ENCODE measurements around the gene POU2F2. TPM values are rescaled to one million over a fixed set of nuclear protein-coding genes. Genes with fewer than 3 reads are reported as not detected.
"Not testable (repeated sequence)": the region's sequence is repeated elsewhere in the genome, so short reads cannot be mapped to it uniquely, and the experiment has no call there.

Gene POU2F2
- total RNA-seq, 2 experiments from 2014 or later: 43.6 to 62.8 TPM

GRCh38 chr19:42111811-42112210 is 20.4 kb downstream of the POU2F2 start:
- Mint-ChIP-seq H3K4me1 (peaks cover 45% of the 10 kb centered on the region), H3K36me3 (ENCODE audit: low read depth) (peaks cover 52% of the 10 kb centered on the region), H3K27me3 (no peaks in the 10 kb centered on the region), H3K27ac (peak overlapping the region; percentile 77), H3K4me3 (no peak overlapping the region), H3K9me3 (ENCODE audit: low read depth) (no peaks in the 10 kb centered on the region)
- intact Hi-C loops (cut with DNase I, micrococcal nuclease): no loop called here
- POLR2A ChIA-PET: no interaction called here
- ATAC-seq (no peak), DNase-seq (no peak)
- CTCF ChIA-PET: interaction anchor here (0.8 to 3.2 kb wide), 3 partner anchors 9 to 71 kb away, joined by 4 to 18 read pairs (median 8); no protein-coding TSS in a partner anchor

- no peak for DNase-seq
- Mint-ChIP-seq H3K9me3 (ENCODE audit: low read depth) (no peaks in the 10 kb centered on the region), H3K4me1 (peaks cover 45% of the 10 kb centered on the region), H3K4me3 (no peak overlapping the region), H3K36me3 (ENCODE audit: low read depth) (peaks cover 50% of the 10 kb centered on the region), H3K27ac (peak overlapping the region; percentile 77), H3K27me3 (no peaks in the 10 kb centered on the region)
- no peak for ATAC-seq
- ChIA-PET POLR2A (no interaction called here), CTCF (interaction anchor here (0.8 to 4.9 kb wide), 11 partner anchors 8 to 286 kb away, joined by 3 to 25 read pairs (median 4); partner anchors contain the start of gene POU2F2)
- intact Hi-C loops (cut with DNase I, micrococcal nuclease): no loop called here
Observed at GRCh38 chr19:42111384-42111783, 20.9 kb downstream of the POU2F2 start.

GRCh38 chr19:42110658-42111057 is 21.6 kb downstream of the POU2F2 start:
- H3K9me3 Mint-ChIP-seq (ENCODE audit: low read depth): no peaks in the 10 kb centered on the region
- H3K4me3 Mint-ChIP-seq: no peak overlapping the region
- DNase-seq (no peak), ATAC-seq (no peak)
- H3K27me3 Mint-ChIP-seq: no peaks in the 10 kb centered on the region
- ChIA-PET POLR2A (no interaction called here), CTCF (interaction anchor here (0.8 to 4.9 kb wide), 10 partner anchors 9 to 287 kb away, joined by 3 to 25 read pairs (median 4); partner anchors contain the start of gene POU2F2)
- peaks cover 49% of the 10 kb centered on the region for H3K4me1 Mint-ChIP-seq
- intact Hi-C loops (cut with DNase I, micrococcal nuclease): no loop called here
- peak overlapping the region; percentile 77 for H3K27ac Mint-ChIP-seq
- H3K36me3 Mint-ChIP-seq (ENCODE audit: low read depth): peaks cover 47% of the 10 kb centered on the region

- ATAC-seq (no peak), DNase-seq (no peak)
- no peaks in the 10 kb centered on the region for H3K27me3 Mint-ChIP-seq
- peaks cover 52% of the 10 kb centered on the region for H3K4me1 Mint-ChIP-seq
- intact Hi-C loops (cut with DNase I, micrococcal nuclease): loop anchor here (2.0 kb wide), 2 partner anchors 187 to 215 kb away; partner anchors contain the start of gene MEGF8 (in 1 of the 2)
- H3K36me3 Mint-ChIP-seq (ENCODE audit: low read depth): peaks cover 47% of the 10 kb centered on the region
- no peak overlapping the region for H3K27ac Mint-ChIP-seq
- no peak overlapping the region for H3K4me3 Mint-ChIP-seq
- ChIA-PET POLR2A (no interaction called here), CTCF (interaction anchor here (0.7 to 4.9 kb wide), 13 partner anchors 8 to 165 kb away, joined by 3 to 25 read pairs (median 4); partner anchors contain the start of gene POU2F2)
- H3K9me3 Mint-ChIP-seq (ENCODE audit: low read depth): no peaks in the 10 kb centered on the region
Observed at GRCh38 chr19:42109896-42110295, 22.4 kb downstream of the POU2F2 start.

GRCh38 chr19:42108527-42109389 is 23.5 kb downstream of the POU2F2 start:
- peaks cover 45% of the 10 kb centered on the region for H3K36me3 Mint-ChIP-seq (ENCODE audit: low read depth)
- H3K9me3 Mint-ChIP-seq (ENCODE audit: low read depth): no peaks in the 10 kb centered on the region
- no peak overlapping the region for H3K27ac Mint-ChIP-seq
- no peaks in the 10 kb centered on the region for H3K27me3 Mint-ChIP-seq
- H3K4me3 Mint-ChIP-seq: no peak overlapping the region
- POLR2A ChIA-PET: interaction anchor here (0.6 kb wide), 1 partner anchor 142 kb away, joined by 3 read pairs; no protein-coding TSS in a partner anchor
- ATAC-seq (peak; percentile 95), DNase-seq (peak; percentile 95)
- H3K4me1 Mint-ChIP-seq: peaks cover 48% of the 10 kb centered on the region
- intact Hi-C loops (cut with DNase I, micrococcal nuclease): loop anchor here (1.0 to 2.0 kb wide), 9 partner anchors 13 to 325 kb away; partner anchors contain the start of gene MEGF8 (in 2 of the 2)
- CTCF ChIA-PET: interaction anchor here (0.6 to 4.9 kb wide), 28 partner anchors 10 to 493 kb away, joined by 3 to 37 read pairs (median 4); partner anchors contain the start of gene POU2F2

GRCh38 chr19:42105368-42105767 is 26.9 kb downstream of the POU2F2 start:
- ChIA-PET POLR2A (no interaction called here), CTCF (interaction anchor here (0.6 to 1.4 kb wide), 2 partner anchors 30 to 275 kb away, joined by 3 to 4 read pairs; partner anchors contain the start of gene ZNF574)
- intact Hi-C loops (cut with DNase I, micrococcal nuclease): no loop called here
- Mint-ChIP-seq H3K4me3 (no peak overlapping the region), H3K4me1 (peaks cover 24% of the 10 kb centered on the region), H3K36me3 (ENCODE audit: low read depth) (peaks cover 32% of the 10 kb centered on the region), H3K9me3 (ENCODE audit: low read depth) (no peaks in the 10 kb centered on the region), H3K27ac (peak overlapping the region; percentile 19), H3K27me3 (no peaks in the 10 kb centered on the region)
- ATAC-seq (no peak), DNase-seq (no peak)

- ATAC-seq: no peak
- ChIA-PET CTCF (interaction anchor here (0.8 to 3.4 kb wide), 5 partner anchors 9 to 311 kb away, joined by 3 to 9 read pairs (median 3); no protein-coding TSS in a partner anchor), POLR2A (interaction anchor here (0.7 kb wide), 1 partner anchor 114 kb away, joined by 3 read pairs; no protein-coding TSS in a partner anchor)
- Mint-ChIP-seq H3K36me3 (ENCODE audit: low read depth) (peaks cover 41% of the 10 kb centered on the region), H3K9me3 (ENCODE audit: low read depth) (no peaks in the 10 kb centered on the region), H3K27me3 (no peaks in the 10 kb centered on the region), H3K27ac (no peak overlapping the region), H3K4me1 (peaks cover 19% of the 10 kb centered on the region), H3K4me3 (no peak overlapping the region)
- intact Hi-C loops (cut with DNase I, micrococcal nuclease): no loop called here
- DNase-seq: no peak
Observed at GRCh38 chr19:42102877-42103276, 29.4 kb downstream of the POU2F2 start.

GRCh38 chr19:42100241-42100640 is 32.0 kb downstream of the POU2F2 start:
- H3K9me3 Mint-ChIP-seq (ENCODE audit: low read depth); H3K27ac Mint-ChIP-seq; ATAC-seq; POLR2A ChIA-PET; intact Hi-C loops (cut with DNase I, micrococcal nuclease); DNase-seq; H3K27me3 Mint-ChIP-seq; H3K4me3 Mint-ChIP-seq; H3K4me1 Mint-ChIP-seq: not testable (repeated sequence)
- CTCF ChIA-PET: interaction anchor here (1.4 to 3.2 kb wide), 3 partner anchors 8 to 85 kb away, joined by 3 to 18 read pairs (median 5); no protein-coding TSS in a partner anchor
- H3K36me3 Mint-ChIP-seq (ENCODE audit: low read depth): peaks cover 40% of the 10 kb centered on the region

GRCh38 chr19:42099336-42099925 is 32.8 kb downstream of the POU2F2 start:
- Mint-ChIP-seq H3K4me3 (no peak overlapping the region), H3K36me3 (ENCODE audit: low read depth) (peaks cover 34% of the 10 kb centered on the region), H3K27ac (no peak overlapping the region), H3K27me3 (no peaks in the 10 kb centered on the region), H3K4me1 (peaks cover 3% of the 10 kb centered on the region), H3K9me3 (ENCODE audit: low read depth) (no peaks in the 10 kb centered on the region)
- ChIA-PET CTCF (interaction anchor here (1.4 to 3.2 kb wide), 3 partner anchors 8 to 85 kb away, joined by 3 to 18 read pairs (median 5); no protein-coding TSS in a partner anchor), POLR2A (no interaction called here)
- ATAC-seq (no peak), DNase-seq (no peak)
- intact Hi-C loops (cut with DNase I, micrococcal nuclease): no loop called here

GRCh38 chr19:42098781-42099180 is 33.5 kb downstream of the POU2F2 start:
- no peak for DNase-seq
- intact Hi-C loops (cut with DNase I, micrococcal nuclease): no loop called here
- Mint-ChIP-seq H3K36me3 (ENCODE audit: low read depth) (peaks cover 38% of the 10 kb centered on the region), H3K27me3 (no peaks in the 10 kb centered on the region), H3K9me3 (ENCODE audit: low read depth) (no peaks in the 10 kb centered on the region), H3K4me3 (no peak overlapping the region), H3K4me1 (peaks cover 3% of the 10 kb centered on the region), H3K27ac (no peak overlapping the region)
- CTCF ChIA-PET: interaction anchor here (1.4 to 3.2 kb wide), 3 partner anchors 9 to 86 kb away, joined by 3 to 18 read pairs (median 5); no protein-coding TSS in a partner anchor
- POLR2A ChIA-PET: no interaction called here
- ATAC-seq: no peak

GRCh38 chr19:42097461-42097860 is 34.8 kb downstream of the POU2F2 start:
- Mint-ChIP-seq H3K9me3 (ENCODE audit: low read depth) (no peaks in the 10 kb centered on the region), H3K4me3 (no peak overlapping the region), H3K36me3 (ENCODE audit: low read depth) (peaks cover 31% of the 10 kb centered on the region), H3K27me3 (no peaks in the 10 kb centered on the region), H3K27ac (no peak overlapping the region), H3K4me1 (peaks cover 3% of the 10 kb centered on the region)
- intact Hi-C loops (cut with DNase I, micrococcal nuclease): no loop called here
- no peak for ATAC-seq
- ChIA-PET POLR2A (no interaction called here), CTCF (interaction anchor here (0.6 to 3.2 kb wide), 3 partner anchors 13 to 48 kb away, joined by 3 to 18 read pairs (median 3); no protein-coding TSS in a partner anchor)
- DNase-seq: no peak

Data from activated CD4-positive, alpha-beta T cell treated with anti-CD3 and anti-CD28 coated beads for 36 hours (primary cell).